Thoracic aorta (tissue), 2 donors: Measurements from ENCODE around the gene PDE4D. TPM values are rescaled to one million over a fixed set of nuclear protein-coding genes. Genes with fewer than 3 reads are reported as not detected.
"Not testable (repeated sequence)": the region's sequence is repeated elsewhere in the genome, so short reads cannot be mapped to it uniquely, and the experiment has no call there.

Experiments
- ATAC-seq: fragments of 150-250 bp; one replicate; pipeline ENCODE4 v1.8.0; 2017; ENCODE audit warnings: low read depth; ENCODE audit not compliant: insufficient number of reproducible peaks, low FRiP score
- DNase-seq: peaks from one replicate; pipeline ENCODE4 v3.0.0-alpha.2; 2020; ENCODE audit warnings: low spot score
- H3K27ac ChIP-seq, 2 donors: fragments of 200-600 bp; sonication (generic); 1 replicate in 1 of 2; 2 replicates in 1 of 2; pipeline ENCODE4 v1.5.1; 2016; ENCODE audit warnings: mild to moderate bottlenecking in 2 of 2, moderate library complexity in 2 of 2
- H3K27me3 ChIP-seq: fragments of 200-600 bp; sonication (generic); replicated peaks from 2 replicates; pipeline ENCODE4 v1.6.0; 2016; ENCODE audit warnings: mild to moderate bottlenecking; ENCODE audit not compliant: insufficient read depth
- H3K36me3 ChIP-seq: fragments of 200-600 bp; sonication (generic); one replicate; pipeline ENCODE4 v1.5.1; 2016
- H3K4me1 ChIP-seq, 2 donors: fragments of 200-600 bp; sonication (generic); 1 replicate in 1 of 2; 2 replicates in 1 of 2; pipeline versions ENCODE4 v1.5.1 to v1.6.0; 2016; ENCODE audit warnings: low read depth in 2 of 2, mild to moderate bottlenecking in 1 of 2; ENCODE audit not compliant: control insufficient read depth in 1 of 2
- H3K4me3 ChIP-seq: fragments of 200-600 bp; sonication (generic); 2 replicates; pipeline ENCODE4 v1.5.1; 2016; ENCODE audit warnings: mild to moderate bottlenecking
- H3K9me3 ChIP-seq: fragments of 200-600 bp; sonication (generic); 2 replicates; pipeline ENCODE4 v1.5.1; 2016
- total RNA-seq, 2 donors: library from RNA; depleted of rRNA; stranded (reverse); fragments of >200 nt; gene quantifications; one replicate each; pipeline versions ENCODE4 v1.1.0 to v1.2.3, GENCODE V29; 2016
- TF ChIP-seq, protein P1 (sequence below): fragments of 200-600 bp; sonication (generic); IDR thresholded peaks from one replicate; pipeline ENCODE4 v1.5.1; 2019; ENCODE audit warnings: antibody characterized with exemption

Gene PDE4D
- total RNA-seq, 2 donors from 2014 or later, result 34.0 to 85.8 TPM

DNA sequence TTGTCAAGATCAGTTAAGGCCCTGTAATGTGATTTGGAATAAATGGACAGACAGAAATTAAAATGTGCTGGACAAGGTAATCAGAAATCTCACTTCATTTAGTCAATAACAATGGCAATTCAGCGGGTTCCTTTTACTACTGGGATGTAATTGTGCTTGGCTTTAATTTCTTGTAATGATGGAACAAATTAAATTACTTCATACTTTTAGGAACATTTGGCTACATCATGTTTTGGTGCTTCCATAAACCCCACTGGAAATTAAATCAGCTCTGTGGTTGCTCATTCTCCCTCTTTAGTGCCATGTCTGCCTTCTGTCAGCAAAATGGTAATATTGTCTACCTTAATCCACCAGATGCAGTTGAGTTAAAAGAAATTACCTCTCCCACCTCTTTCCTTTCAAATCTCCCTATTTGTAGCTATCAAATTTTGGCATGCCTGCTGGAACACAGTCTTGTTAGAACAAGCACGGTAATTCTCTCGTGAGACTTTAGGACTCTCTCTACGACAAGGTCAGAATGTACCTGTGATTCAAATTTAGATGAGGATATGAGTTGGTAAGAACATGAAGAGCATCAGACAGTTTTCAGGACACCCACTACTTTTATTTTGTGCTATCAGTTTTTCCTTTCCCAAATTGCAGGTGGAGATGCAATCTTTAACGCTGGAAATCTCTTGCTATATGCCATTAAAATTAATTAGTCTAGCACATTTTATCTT is 834.4 kb downstream of the PDE4D start:
- H3K9me3 ChIP-seq, result no peaks in the 10 kb centered on the region
- H3K27me3 ChIP-seq, result no peaks in the 10 kb centered on the region
- H3K4me1 ChIP-seq, result peaks cover 0 to under 1% of the 10 kb centered on the region in 2 donors
- no peak overlapping the region for H3K27ac ChIP-seq
- TF ChIP-seq, protein P1, sequence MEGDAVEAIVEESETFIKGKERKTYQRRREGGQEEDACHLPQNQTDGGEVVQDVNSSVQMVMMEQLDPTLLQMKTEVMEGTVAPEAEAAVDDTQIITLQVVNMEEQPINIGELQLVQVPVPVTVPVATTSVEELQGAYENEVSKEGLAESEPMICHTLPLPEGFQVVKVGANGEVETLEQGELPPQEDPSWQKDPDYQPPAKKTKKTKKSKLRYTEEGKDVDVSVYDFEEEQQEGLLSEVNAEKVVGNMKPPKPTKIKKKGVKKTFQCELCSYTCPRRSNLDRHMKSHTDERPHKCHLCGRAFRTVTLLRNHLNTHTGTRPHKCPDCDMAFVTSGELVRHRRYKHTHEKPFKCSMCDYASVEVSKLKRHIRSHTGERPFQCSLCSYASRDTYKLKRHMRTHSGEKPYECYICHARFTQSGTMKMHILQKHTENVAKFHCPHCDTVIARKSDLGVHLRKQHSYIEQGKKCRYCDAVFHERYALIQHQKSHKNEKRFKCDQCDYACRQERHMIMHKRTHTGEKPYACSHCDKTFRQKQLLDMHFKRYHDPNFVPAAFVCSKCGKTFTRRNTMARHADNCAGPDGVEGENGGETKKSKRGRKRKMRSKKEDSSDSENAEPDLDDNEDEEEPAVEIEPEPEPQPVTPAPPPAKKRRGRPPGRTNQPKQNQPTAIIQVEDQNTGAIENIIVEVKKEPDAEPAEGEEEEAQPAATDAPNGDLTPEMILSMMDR, result no peak
- H3K36me3 ChIP-seq, result no peaks in the 10 kb centered on the region
- H3K4me3 ChIP-seq, result no peak overlapping the region
- DNase-seq, result no peak
- no peak for ATAC-seq

DNA sequence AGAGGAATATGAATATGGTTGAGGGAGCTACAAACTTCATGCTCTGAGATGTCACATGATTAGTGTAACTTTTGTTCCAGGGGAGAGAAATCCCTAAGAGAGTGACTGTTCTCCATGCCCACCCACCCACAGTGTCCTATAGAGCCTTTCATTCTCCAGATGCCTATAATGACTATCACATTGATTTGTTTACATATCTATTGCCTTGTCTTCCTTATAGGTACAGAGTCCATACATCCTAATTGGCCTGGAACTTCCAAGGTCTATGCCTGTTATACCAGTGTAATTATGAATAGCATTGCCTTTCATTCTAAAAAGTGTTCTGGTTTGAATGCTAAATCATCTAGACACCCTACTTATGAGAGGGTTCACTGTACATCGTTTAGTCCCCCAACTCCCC is 835.3 kb downstream of the PDE4D start:
- no peak overlapping the region for H3K4me3 ChIP-seq
- no peaks in the 10 kb centered on the region for H3K4me1 ChIP-seq
- no peak overlapping the region for H3K27ac ChIP-seq
- no peaks in the 10 kb centered on the region for H3K9me3 ChIP-seq
- DNase-seq (no peak), ATAC-seq (no peak)
- H3K36me3 ChIP-seq, result no peaks in the 10 kb centered on the region
- TF ChIP-seq, protein P1, result no peak
- no peaks in the 10 kb centered on the region for H3K27me3 ChIP-seq

DNA sequence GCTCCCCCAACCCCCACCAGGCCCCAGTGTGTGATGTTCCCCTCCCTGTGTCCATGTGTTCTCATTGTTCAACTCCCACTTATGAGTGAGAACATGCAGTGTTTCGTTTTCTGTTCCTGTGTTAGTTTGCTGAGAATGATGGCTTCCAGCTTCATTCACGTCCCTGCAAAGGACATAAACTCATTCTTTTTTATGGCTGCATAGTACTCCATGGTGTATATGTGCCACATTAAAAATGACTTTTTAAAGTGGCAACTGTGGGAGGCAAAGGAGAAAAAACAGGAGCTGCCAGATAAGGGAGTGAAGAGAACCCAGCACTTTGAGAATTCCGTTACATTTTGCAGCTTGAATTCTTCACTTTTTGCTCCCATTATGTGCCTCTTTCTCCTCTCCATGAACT is 836.9 kb downstream of the PDE4D start:
- H3K9me3 ChIP-seq, ATAC-seq, DNase-seq, H3K27me3 ChIP-seq, H3K36me3 ChIP-seq, H3K4me1 ChIP-seq, H3K4me3 ChIP-seq, H3K27ac ChIP-seq: not testable (repeated sequence)

DNA sequence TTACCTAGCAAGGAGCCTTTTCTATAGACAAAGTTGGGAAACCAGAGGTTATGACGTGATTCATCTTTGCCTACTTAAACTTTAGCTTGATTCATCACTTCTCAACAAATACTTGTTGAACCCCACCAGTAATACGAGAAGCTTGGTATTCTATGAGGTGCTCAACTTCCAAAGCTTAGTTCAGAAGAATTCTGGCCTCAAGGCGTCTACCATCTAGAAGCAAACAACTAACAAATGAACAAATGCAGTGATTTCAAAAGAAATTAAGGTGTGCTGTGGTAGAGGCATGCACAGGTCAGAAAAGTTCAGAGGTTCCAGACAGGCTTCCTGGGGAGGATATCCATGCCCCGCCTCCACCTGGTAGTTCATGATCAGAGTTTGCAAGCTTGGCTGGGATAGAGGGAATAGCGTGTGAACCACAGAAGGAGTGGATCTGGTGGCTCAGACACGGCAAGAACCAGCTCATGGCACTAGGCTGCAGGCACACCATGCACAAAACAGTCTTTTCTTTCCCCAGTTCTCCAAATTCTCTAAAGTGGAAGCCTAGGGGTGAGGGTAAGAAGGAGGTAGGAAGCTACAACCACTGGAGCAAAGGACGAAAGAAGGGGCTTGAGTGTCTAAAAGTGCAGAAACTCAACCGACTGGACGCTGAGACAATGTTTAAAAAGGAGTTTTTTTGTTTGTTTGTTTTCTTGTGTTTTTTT is 837.6 kb downstream of the PDE4D start:
- H3K27ac ChIP-seq, result no peak overlapping the region
- no peaks in the 10 kb centered on the region for H3K4me1 ChIP-seq
- DNase-seq (no peak), ATAC-seq (no peak)
- H3K36me3 ChIP-seq, result no peaks in the 10 kb centered on the region
- H3K4me3 ChIP-seq, result no peak overlapping the region
- TF ChIP-seq, protein P1, result no peak
- no peaks in the 10 kb centered on the region for H3K27me3 ChIP-seq
- no peaks in the 10 kb centered on the region for H3K9me3 ChIP-seq

DNA sequence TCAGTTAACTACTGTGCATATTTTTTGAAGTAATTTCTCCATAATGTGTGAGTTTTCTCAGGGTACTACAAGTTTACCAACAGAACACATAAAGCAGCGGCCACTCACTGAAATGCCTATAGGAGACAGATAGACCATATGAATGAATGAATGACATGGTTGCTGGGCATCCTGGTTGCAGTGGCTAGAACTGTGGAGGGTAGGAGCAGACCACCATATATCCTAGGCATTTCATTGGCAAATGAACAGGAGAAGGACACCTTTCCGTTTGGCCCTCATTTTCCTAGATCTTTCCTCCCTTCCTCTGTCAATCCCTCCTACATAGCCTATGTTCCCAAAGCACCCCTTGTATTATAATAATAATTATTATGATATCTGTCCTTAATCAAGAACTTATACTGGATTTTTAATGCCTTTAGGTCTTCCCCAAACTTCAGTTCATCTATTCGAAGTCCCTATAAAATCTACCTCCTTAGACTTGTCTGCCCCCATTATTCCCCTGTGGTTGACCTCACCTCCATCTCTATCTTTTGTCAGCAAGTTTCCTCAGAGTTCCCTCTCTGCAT is 838.5 kb downstream of the PDE4D start:
- Histone ChIP-seq H3K9me3 (no peaks in the 10 kb centered on the region), H3K4me1 (no peaks in the 10 kb centered on the region), H3K36me3 (no peaks in the 10 kb centered on the region), H3K27ac (no peak overlapping the region), H3K27me3 (no peaks in the 10 kb centered on the region), H3K4me3 (no peak overlapping the region)
- TF ChIP-seq, protein P1, result no peak
- DNase-seq (no peak), ATAC-seq (no peak)
